Activated CD4-positive, CD25-positive, alpha-beta regulatory T cell (primary cell): ENCODE data around the gene ARL6IP4.

Experiments used
- DNase-seq, 4 experiments: peaks; one replicate each; lab custom pipeline; 2025; lab: John Stamatoyannopoulos, UW

The ARL6IP4 gene

GRCh38 chr12:122958198-122958888, 22.1 kb upstream of the ARL6IP4 start:
- no peak for DNase-seq

- DNase-seq: no peak
These were observed 20.8 kb upstream of the ARL6IP4 start for GRCh38 chr12:122959566-122960192.

- no peak for DNase-seq
These were observed 20.3 kb upstream of the ARL6IP4 start for GRCh38 chr12:122960193-122960569.

GRCh38 chr12:122961531-122962329, 18.8 kb upstream of the ARL6IP4 start:
- no peak for DNase-seq

GRCh38 chr12:122963941-122964265, 16.6 kb upstream of the ARL6IP4 start:
- no peak for DNase-seq

GRCh38 chr12:122964439-122965257, 15.8 kb upstream of the ARL6IP4 start:
- no peak for DNase-seq

- no peak for DNase-seq
These were observed 15.1 kb upstream of the ARL6IP4 start for GRCh38 chr12:122965321-122965751.

- DNase-seq: peak; percentile 89 to 91 (median 90)
These were observed 14.4 kb upstream of the ARL6IP4 start, which contains the start of gene ABCB9 for GRCh38 chr12:122965851-122966742. Gene ABCB9 (minus strand): TSS chr12:122966463. CDS start chr12:122960235, 6,228 bp downstream.

- no peak for DNase-seq
These were observed 13.5 kb upstream of the ARL6IP4 start for GRCh38 chr12:122966743-122967550.

GRCh38 chr12:122968104-122968503, 12.4 kb upstream of the ARL6IP4 start:
- no peak for DNase-seq

GRCh38 chr12:122969676-122970075, 10.8 kb upstream of the ARL6IP4 start:
- no peak for DNase-seq

- DNase-seq: peak; percentile 95 to 98 (median 96)
These were observed 6.1 kb upstream of the ARL6IP4 start for GRCh38 chr12:122974274-122974891.

- peak; percentile 78 to 90 (median 90) for DNase-seq
These were observed 5.3 kb upstream of the ARL6IP4 start, which contains the start of gene OGFOD2 for GRCh38 chr12:122974892-122975789. Gene OGFOD2 (plus strand): TSS chr12:122975244. CDS start chr12:122975252, 8 bp downstream.

GRCh38 chr12:122975790-122976647, 4.5 kb upstream of the ARL6IP4 start:
- no peak for DNase-seq

GRCh38 chr12:122976648-122976975, 3.9 kb upstream of the ARL6IP4 start:
- DNase-seq: no peak

- DNase-seq: no peak
These were observed 3.3 kb upstream of the ARL6IP4 start for GRCh38 chr12:122977153-122977552.

GRCh38 chr12:122977655-122978392, 2.7 kb upstream of the ARL6IP4 start:
- DNase-seq: no peak
